Activated effector memory CD4-positive, alpha-beta T cell treated with anti-CD3 and anti-CD28 coated beads, Interleukin-2, amount 50 U/mL, for 16 hours (primary cell): ENCODE data around the gene SH2D4B.

Source experiments
- DNase-seq: peaks from one replicate; pipeline ENCODE4 v3.0.0-alpha.2; 2020

Gene SH2D4B

GRCh38 chr10:80544316-80544953, 6.7 kb downstream of the SH2D4B start:
- no peak for DNase-seq

- DNase-seq, result no peak
Measured at GRCh38 chr10:80545258-80545881, 7.7 kb downstream of the SH2D4B start.

GRCh38 chr10:80552151-80552646, 14.5 kb downstream of the SH2D4B start:
- no peak for DNase-seq

- DNase-seq, result no peak
Measured at GRCh38 chr10:80553436-80553835, 15.7 kb downstream of the SH2D4B start.

GRCh38 chr10:80554050-80554449, 16.3 kb downstream of the SH2D4B start:
- DNase-seq, result no peak

GRCh38 chr10:80555415-80555814, 17.7 kb downstream of the SH2D4B start:
- no peak for DNase-seq

GRCh38 chr10:80561950-80562349, 24.2 kb downstream of the SH2D4B start:
- DNase-seq, result no peak

GRCh38 chr10:80567292-80567691, 29.6 kb downstream of the SH2D4B start:
- DNase-seq, result no peak

GRCh38 chr10:80569131-80569895, 31.6 kb downstream of the SH2D4B start:
- DNase-seq, result no peak

GRCh38 chr10:80571352-80571751, 33.6 kb downstream of the SH2D4B start:
- DNase-seq, result no peak

- DNase-seq, result no peak
Measured at GRCh38 chr10:80579181-80579763, 41.6 kb downstream of the SH2D4B start.

GRCh38 chr10:80579849-80580637, 42.3 kb downstream of the SH2D4B start:
- DNase-seq, result no peak

GRCh38 chr10:80580638-80581468, 43.2 kb downstream of the SH2D4B start:
- DNase-seq, result no peak

- DNase-seq, result no peak
Measured at GRCh38 chr10:80581469-80581835, 43.8 kb downstream of the SH2D4B start.

GRCh38 chr10:80582286-80582960, 44.7 kb downstream of the SH2D4B start:
- DNase-seq, result no peak

- no peak for DNase-seq
Measured at GRCh38 chr10:80583685-80584084, 46.0 kb downstream of the SH2D4B start.

- no peak for DNase-seq
Measured at GRCh38 chr10:80585812-80586211, 48.1 kb downstream of the SH2D4B start.

- DNase-seq, result no peak
Measured at GRCh38 chr10:80588546-80588945, 50.8 kb downstream of the SH2D4B start.

GRCh38 chr10:80589726-80590373, 52.1 kb downstream of the SH2D4B start:
- DNase-seq, result no peak

- no peak for DNase-seq
Measured at GRCh38 chr10:80590585-80591125, 53.0 kb downstream of the SH2D4B start.
